CD4-positive, alpha-beta T cell treated with Interferon alpha-2 for 1 hour (primary cell): ENCODE measurements around the gene NYNRIN.

Experiments
- DNase-seq, 2 donors: peaks; one replicate each; pipeline ENCODE4 v3.0.0-alpha.2; 2020 to 2022

NYNRIN gene

GRCh38 chr14:24416932-24417619 is 18.3 kb downstream of the NYNRIN start:
- no peak for DNase-seq

GRCh38 chr14:24417832-24418491 is 19.2 kb downstream of the NYNRIN start:
- DNase-seq = no peak

- no peak for DNase-seq
Observed at GRCh38 chr14:24418492-24418873, 19.7 kb downstream of the NYNRIN start.

- DNase-seq = no peak
Observed at GRCh38 chr14:24422261-24422660, 23.5 kb downstream of the NYNRIN start.

GRCh38 chr14:24422694-24423601 is 24.1 kb downstream of the NYNRIN start:
- DNase-seq = no peak

- peak in 1 of 2 donors; percentile 62 for DNase-seq
Observed at GRCh38 chr14:24425704-24426103, 26.9 kb downstream of the NYNRIN start.

- no peak for DNase-seq
Observed at GRCh38 chr14:24426150-24426911, 27.5 kb downstream of the NYNRIN start.

GRCh38 chr14:24426912-24427536 is 28.2 kb downstream of the NYNRIN start:
- peak in 1 of 2 donors; percentile 36 for DNase-seq

- DNase-seq = no peak
Observed at GRCh38 chr14:24427537-24428508, 29.0 kb downstream of the NYNRIN start.

- DNase-seq = no peak
Observed at GRCh38 chr14:24428628-24429394, 30.0 kb downstream of the NYNRIN start.

GRCh38 chr14:24429395-24430142 is 30.8 kb downstream of the NYNRIN start, which contains the start of the genes CBLN3 and KHNYN:
Gene CBLN3, minus strand, starts transcription at chr14:24429668. Its CDS starts 614 bp downstream, at chr14:24429054.
Gene KHNYN, plus strand, starts transcription at chr14:24429954. Its CDS starts 777 bp downstream, at chr14:24430731.
- peak; percentile 90 to 91 for DNase-seq

GRCh38 chr14:24430143-24430681 is 31.4 kb downstream of the NYNRIN start:
- DNase-seq = peak; percentile 52 to 60

GRCh38 chr14:24430682-24431568 is 32.1 kb downstream of the NYNRIN start:
- peak; percentile 74 for DNase-seq

GRCh38 chr14:24431569-24432258 is 32.9 kb downstream of the NYNRIN start:
- peak; percentile 90 to 93 for DNase-seq

- DNase-seq = no peak
Observed at GRCh38 chr14:24432259-24433131, 33.7 kb downstream of the NYNRIN start.

- DNase-seq = no peak
Observed at GRCh38 chr14:24434036-24434435, 35.2 kb downstream of the NYNRIN start.
